NCI-H146 treated with DMSO at 0.1 percent for 48 hours (cell line): ENCODE results near the gene GPR42.

Experiments
- DNase-seq: peaks from one replicate; lab custom pipeline; 2025; ENCODE audit not compliant: unreplicated experiment; lab: John Stamatoyannopoulos, UW

GPR42 gene

GRCh38 chr19:35370722-35371121, at the start of gene GPR42:
Gene GPR42 (plus strand): TSS chr19:35371068. CDS start chr19:35371360, 292 bp downstream.
- no peak for DNase-seq

- no peak for DNase-seq
These were observed 49.6 kb upstream of the GPR42 start for GRCh38 chr19:35321291-35321690.

- no peak for DNase-seq
These were observed 48.9 kb upstream of the GPR42 start for GRCh38 chr19:35322014-35322413.

GRCh38 chr19:35327642-35328041, 43.2 kb upstream of the GPR42 start:
- DNase-seq: no peak

- DNase-seq: no peak
These were observed 42.0 kb upstream of the GPR42 start, which contains the start of gene CD22 for GRCh38 chr19:35328851-35329285. Gene CD22 (plus strand): TSS chr19:35329187. CDS start chr19:35332041, 2,854 bp downstream.

GRCh38 chr19:35329323-35329722, 41.5 kb upstream of the GPR42 start:
- DNase-seq: no peak

GRCh38 chr19:35330475-35330874, 40.4 kb upstream of the GPR42 start:
- DNase-seq: no peak

- DNase-seq: no peak
These were observed 39.2 kb upstream of the GPR42 start for GRCh38 chr19:35331551-35332214.

- DNase-seq: no peak
These were observed 38.1 kb upstream of the GPR42 start for GRCh38 chr19:35332817-35333216.

GRCh38 chr19:35334144-35334753, 36.6 kb upstream of the GPR42 start:
- no peak for DNase-seq

- no peak for DNase-seq
These were observed 34.5 kb upstream of the GPR42 start for GRCh38 chr19:35336166-35336955.

- DNase-seq: no peak
These were observed 33.5 kb upstream of the GPR42 start for GRCh38 chr19:35337097-35337983.

GRCh38 chr19:35337984-35338296, 32.9 kb upstream of the GPR42 start:
- no peak for DNase-seq

GRCh38 chr19:35340431-35340830, 30.4 kb upstream of the GPR42 start:
- no peak for DNase-seq

- no peak for DNase-seq
These were observed 29.9 kb upstream of the GPR42 start for GRCh38 chr19:35341006-35341405.

GRCh38 chr19:35341565-35342225, 29.2 kb upstream of the GPR42 start:
- no peak for DNase-seq

GRCh38 chr19:35342430-35342829, 28.4 kb upstream of the GPR42 start:
- no peak for DNase-seq

GRCh38 chr19:35344511-35345031, 26.3 kb upstream of the GPR42 start:
- DNase-seq: no peak

- no peak for DNase-seq
These were observed 25.2 kb upstream of the GPR42 start for GRCh38 chr19:35345671-35346111.
